Middle frontal gyrus (tissue), 1 donor: Measurements from ENCODE around the gene GEMIN7.

Experiments
- DNase-seq: peaks from one replicate; pipeline ENCODE4 v3.0.0-alpha.2; 2015; ENCODE audit warnings: low spot score; ENCODE audit errors: extremely low spot score

GEMIN7 gene

DNA sequence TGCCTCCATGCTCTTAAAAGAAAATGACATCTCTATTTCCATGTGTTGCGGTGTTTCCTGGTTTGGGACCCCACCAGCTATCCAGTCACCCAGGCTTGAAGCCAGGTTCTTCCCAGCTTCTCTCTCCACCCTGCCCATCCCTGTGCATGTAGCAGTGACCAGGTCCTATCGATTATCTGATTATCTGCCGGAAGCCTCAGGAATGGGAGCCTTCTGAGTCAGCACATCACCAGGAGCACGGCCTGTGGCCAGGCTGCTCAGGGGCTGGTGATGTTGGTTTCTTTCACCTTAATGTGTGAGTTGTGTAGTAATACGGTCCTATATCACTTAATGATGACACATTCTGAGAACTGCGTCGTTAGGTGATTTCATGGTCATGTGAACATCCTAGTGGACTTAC, 47.6 kb downstream of the GEMIN7 start:
- DNase-seq: no peak

DNA sequence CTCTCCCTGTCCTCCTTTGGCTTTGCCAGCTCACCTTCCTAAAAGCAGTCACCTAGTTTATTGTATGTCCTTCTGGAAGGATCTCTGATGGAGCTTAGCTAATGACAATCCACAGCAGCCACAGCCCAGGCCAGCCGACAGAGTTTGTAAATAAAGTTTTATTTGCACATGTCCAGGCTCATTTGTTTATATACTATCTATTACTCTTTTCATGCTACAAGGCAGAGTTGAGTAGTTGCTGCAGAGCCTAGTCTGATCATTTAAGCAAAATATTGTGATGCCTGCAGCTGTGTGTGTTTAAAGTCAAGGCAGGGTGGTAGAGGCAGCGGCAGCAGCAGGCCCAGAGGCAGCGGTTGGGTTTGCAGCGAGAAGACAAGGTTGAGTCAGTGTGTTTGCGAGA, 49.1 kb downstream of the GEMIN7 start:
- DNase-seq: no peak

DNA sequence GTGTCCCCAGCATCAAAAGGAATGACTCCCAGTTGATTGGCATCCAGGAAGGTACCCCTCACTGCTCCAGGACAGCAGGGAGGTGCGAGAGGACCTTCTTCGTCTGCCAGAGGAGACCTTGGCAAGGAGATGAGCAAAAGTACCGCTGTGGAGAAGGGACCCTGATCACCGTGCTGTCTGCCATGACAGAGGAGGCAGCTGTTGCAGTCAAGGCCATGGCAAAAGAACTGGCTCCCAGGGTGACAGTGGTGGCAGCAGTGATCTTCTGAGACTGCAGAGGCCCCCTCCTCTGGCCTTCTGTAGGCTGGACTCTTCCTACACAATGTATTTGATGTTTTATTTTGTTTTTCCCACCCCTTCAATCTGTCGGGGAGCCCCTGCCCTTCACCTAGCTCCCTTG, 49.7 kb downstream of the GEMIN7 start:
- no peak for DNase-seq

DNA sequence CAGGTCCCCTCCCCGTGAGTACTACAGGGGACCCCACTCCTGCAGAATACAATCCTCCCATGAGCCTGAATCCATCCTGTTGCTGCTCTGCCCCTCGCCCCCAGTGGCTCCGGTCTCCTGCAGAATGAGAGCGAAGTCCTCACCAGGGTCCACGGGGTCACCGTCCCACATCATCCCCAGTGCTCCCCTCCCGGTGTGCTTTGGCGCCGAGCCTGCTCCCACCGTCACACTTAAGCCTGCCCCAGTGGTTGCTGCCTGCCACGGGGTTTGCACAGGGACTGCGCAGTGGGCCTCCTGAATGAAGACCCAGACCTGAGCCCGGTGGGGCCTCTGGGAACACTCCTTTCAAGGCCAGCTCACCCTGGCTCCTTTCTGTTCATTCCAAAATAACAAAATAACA, 51.2 kb downstream of the GEMIN7 start:
- no peak for DNase-seq

DNA sequence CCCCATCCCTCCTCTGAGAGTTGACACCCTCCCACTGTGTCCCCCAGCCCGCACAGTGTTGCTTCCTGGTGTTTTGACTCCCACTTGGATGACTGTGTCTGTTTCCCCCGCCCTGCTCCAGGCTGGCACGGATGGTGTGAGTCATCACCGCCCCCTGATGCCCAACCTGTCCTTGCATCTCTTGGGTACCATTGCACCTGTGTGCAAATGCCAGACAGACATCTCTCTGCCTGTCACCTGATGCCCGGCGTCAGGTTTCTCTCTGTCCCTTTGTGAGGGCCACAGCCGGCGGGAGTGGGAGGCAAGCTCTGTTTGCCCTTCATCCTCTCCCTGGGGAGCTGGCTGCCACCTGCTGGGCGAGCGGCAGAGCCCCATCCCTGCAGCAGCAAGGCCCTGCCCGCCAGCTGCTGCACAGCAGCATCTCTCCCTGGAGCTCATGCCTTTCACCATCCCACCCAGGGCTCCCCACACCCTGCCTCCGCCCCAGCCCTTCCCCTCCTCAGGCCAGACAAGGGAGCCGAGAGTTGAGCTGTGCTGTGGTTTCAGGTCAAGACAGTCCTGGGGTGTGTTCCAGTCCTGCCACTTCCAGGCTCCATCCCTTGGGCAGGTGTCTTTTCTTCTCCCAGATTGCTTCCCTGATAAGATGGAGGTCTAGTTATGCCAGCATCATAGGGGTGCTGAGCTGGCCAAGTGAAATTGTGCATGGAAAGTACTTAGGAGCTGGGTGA, 52.0 kb downstream of the GEMIN7 start:
- no peak for DNase-seq

DNA sequence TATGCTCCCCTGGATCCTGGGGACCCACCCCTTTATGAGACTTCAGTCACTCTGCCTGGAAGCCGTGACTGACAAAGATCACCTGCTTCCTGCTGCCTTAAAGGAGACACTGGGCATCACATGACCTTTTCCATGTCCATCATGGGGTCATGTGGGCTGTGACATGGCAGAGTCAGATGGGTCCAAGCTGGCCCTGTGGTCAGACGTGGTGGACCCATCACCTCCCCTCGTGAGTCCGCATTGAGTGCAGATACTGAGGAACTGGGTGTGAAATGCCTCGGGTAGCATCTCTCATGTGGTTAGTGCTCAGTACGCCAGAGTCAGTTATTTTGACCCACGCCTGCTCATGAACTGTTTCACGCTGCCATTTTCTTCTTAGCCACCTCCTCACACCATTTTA, 54.6 kb downstream of the GEMIN7 start:
- DNase-seq: no peak

DNA sequence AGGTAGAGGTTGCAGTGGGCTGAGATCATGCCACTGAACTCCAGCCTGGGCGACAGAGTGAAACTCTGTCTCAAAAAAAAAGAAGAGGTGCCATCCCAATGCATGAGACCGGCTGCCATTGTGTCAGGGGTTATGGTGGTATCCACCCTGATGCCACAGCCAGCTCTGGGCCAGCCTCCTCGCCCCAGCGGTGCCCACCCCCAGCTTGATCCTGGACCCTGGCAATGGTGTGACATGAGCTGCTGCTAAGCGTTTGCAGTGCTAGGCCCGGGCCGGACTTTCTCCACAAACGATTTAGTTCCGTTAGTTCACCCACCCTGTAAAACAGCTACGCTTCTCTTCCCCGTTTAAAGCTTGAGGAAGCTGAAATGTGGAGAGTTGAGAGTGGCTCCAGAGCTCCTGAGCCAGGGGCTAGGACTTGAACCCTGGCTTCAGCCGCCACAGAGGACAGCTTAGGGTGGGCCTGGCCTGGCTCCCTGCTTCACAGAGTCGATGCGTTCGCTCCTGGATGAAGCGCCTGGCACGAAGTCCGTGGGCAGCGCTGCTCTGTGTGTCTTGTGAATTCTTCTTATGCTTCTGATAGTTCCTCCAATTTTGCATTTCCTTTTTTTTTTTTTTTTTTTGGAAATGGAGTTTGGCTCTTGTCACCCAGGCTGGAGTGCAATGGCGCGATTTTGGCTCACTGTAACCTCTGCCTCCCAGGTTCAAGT, 56.3 kb downstream of the GEMIN7 start:
- DNase-seq: no peak

DNA sequence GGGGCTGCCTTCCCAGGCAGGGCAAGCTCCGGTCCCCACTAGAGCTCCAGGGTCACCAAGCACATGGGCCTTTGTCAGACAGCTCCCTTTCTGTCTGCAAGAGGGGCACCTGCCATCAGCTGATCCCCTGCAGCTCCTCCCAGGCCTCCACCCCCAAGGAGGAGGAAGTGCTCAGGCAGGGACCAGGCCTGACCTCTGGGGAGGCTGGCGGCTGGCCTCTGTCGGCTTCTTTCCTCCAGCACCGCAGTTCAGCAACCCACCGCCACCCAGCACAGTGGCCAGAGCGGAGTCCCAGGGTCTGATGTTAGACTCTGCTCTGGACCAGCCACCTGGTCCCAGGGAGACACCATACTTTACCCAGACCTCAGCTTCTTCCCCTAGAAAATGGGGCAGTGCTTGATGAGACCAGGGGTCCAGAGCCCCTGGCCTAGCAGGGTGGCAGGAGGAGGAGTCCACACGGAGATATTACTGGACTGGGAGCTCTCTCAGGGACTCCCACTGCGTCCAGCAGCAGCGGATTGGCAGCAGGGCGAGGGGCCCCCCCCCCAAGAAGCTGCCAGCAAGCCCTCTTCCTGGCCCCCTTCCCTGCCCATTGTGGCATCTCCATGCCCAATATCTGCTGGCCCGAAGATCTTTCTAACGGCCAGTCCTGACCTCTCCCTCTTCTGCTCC, 57.6 kb downstream of the GEMIN7 start:
- DNase-seq: no peak

DNA sequence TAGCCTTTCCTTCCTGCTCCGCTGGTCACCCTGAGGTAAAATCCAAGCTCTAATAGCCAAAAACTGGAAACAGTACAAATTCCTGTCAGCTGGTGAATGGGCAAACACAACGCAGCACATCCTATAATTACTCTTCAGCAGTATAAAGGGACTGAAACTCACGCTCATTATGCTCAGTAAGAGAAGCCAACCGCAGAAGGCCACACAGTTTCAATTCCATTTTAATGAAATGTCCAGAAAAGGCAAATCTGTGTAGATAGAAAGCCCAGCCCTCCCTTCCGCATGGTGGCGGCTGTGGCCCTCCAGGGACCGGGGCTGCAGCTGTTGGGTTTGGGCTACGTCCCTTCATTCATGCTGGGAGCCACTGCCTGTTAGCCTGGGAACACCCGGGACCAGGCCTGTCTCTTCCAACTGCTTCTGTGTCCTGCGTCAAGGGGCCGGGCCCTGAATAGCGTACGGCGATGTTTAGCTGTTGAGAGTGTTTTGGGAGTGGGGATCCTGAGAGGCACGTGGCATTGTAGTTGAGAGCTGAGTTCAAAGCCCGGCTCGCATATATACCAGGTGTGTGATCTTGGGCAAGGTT, 58.2 kb downstream of the GEMIN7 start:
- no peak for DNase-seq

DNA sequence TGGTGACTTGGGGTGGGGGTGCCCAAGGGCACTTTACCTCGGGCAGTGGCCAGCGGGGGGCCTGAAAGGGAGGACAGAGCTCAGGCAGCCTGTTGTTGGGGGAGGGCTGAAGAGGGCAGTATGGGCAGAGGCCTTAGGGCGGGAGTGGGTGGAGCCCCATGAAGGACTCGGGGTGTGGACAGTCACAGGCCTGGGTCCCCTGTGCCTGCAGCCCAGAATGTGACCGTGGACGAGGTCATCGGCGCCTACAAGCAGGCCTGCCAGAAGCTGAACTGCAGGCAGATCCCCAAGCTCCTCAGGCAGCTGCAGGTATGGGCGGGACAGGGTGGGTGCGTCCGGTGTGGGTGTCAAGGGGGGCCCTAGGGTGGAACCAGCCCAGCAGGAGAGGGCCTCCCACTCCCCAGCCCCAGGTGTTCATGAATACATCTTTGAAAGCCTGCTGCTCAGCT, 59.3 kb downstream of the GEMIN7 start:
- no peak for DNase-seq

DNA sequence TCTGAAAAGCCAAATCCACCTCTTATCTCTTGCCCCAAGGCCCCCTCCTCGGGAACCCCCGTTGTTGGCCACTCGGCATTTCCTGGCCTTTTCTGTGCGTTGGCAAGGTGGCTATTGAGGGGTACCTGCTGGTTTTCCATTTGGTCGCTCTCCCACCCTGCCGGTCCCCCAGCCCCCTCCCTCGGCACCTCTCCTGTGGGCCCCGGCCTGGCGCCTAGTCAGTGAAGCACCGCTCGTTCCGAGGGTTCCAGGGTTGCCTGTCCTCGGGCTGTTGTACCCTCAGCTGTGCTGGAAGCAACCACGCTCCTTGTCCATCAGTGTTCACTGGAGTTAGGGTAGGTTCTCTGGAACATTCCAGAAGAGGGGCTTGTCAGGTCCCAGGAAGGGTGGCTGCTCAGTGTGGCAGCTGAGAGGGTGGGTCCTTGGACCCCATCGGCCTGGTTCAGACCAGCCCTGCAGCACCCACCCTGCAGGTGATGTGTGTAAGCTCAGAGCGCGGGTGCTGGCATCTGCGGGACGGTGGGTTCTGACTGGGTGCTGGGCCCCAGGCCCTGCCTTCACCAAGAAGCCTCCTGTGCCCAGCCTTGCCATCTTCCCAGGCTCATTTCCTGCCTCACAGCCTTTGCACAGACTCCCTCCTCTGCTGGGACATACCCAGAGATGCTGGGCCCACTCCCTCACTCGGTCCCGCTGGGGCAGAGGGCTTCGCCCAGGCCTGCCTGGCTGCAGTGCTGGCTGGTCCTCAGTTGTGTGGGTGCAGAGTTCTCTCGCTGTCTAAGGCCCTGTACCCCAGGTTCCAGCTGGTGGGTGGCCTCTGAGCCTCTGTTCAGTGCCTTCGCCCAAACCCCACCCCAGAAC, 60.5 kb downstream of the GEMIN7 start:
- DNase-seq: no peak

DNA sequence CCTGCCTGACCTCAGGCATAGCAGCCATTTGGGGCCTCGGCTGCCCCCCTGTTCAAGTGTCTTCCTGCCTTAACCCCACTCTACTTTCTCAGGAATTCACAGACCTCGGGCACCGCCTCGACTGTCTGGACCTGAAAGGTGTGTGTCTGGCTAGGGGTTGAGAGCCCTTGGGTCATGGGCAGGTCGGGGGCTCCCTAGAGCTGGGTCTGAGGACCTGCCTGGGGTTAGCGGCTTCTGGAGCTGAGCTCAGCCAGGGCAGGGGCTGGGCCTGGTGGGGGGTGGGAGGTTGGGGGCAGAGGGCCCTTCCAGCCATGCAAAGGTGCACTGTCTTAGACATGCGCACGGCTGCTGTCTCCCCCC, 61.1 kb downstream of the GEMIN7 start:
- no peak for DNase-seq

DNA sequence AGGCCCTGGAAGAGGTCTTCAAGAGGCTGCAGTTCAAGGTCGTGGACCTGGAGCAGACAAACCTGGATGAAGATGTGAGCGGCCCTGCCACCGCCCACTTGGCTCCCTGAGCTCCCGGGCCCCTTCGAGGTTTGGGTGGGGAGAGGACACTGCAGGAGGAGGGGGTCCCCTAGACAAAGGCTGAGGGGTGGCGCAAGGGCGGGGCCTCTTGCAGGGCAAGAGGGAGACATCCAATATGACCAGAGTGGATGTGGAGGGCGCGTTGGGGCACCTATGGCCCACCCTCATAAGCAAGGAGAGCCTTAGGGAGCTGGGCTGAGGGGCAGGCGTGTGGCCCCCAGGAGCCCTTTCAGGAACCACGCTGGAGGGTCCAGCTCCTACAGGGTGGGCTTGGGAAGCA, 61.5 kb downstream of the GEMIN7 start:
- no peak for DNase-seq
